Prostate gland (tissue), 2 donors: ENCODE results near the gene PCNT.

Experiments used
- CTCF ChIP-seq, 4 experiments: fragments of 200-600 bp in 2 of 4; fragments of 450-650 bp in 2 of 4; sonication (generic) in 2 of 4; IDR thresholded peaks; 1 replicate in 3 of 4; 2 replicates in 1 of 4; pipeline ENCODE4 v1.5.1; 2016 to 2019; ENCODE audit warnings: antibody characterized with exemption in 4 of 4, mild to moderate bottlenecking in 2 of 4, moderate library complexity in 2 of 4
- POLR2A ChIP-seq: fragments of 450-650 bp; IDR thresholded peaks from one replicate; pipeline ENCODE4 v1.6.1; 2016; ENCODE audit warnings: antibody characterized with exemption, mild to moderate bottlenecking
- POLR2AphosphoS5 ChIP-seq: sonication (generic); formaldehyde crosslinking; IDR thresholded peaks from one replicate; pipeline ENCODE4 v1.6.1; 2017; ENCODE audit warnings: antibody characterized with exemption

- TF ChIP-seq CTCF (IDR thresholded peaks at IDR 0.05) (no peak), POLR2AphosphoS5 (no peak), POLR2A (no peak)
These were observed 15.5 kb upstream of the PCNT start for GRCh38 chr21:46308431-46308830.
